HEK293 (cell line): ENCODE data around the gene ARHGAP28.

Experiments
- CTCF ChIA-PET: fragments of 350-600 bp; formaldehyde crosslinking; extraction: SDS; loops from one replicate; lab custom pipeline; 2021; ENCODE audit warnings: antibody characterized with exemption; lab: Yijun Ruan, JAX
- POLR2A ChIA-PET: fragments of 300-600 bp; formaldehyde crosslinking; extraction: SDS; loops from one replicate; lab custom pipeline; 2020; ENCODE audit warnings: antibody characterized with exemption, inconsistent platforms; lab: Yijun Ruan, JAX
- H3K27ac ChIP-seq: fragments of 200-500 bp; sonication (Bioruptor generic); 2 replicates; pipeline ENCODE4 v1.5.1; 2014; ENCODE audit warnings: low read depth, low read length, control low read depth, inconsistent platforms; ENCODE audit errors: extremely low read depth
- H3K36me3 ChIP-seq, 2 experiments: fragments of 200-500 bp in 1 of 2; sonication (Bioruptor generic) in 1 of 2; 1 replicate in 1 of 2; 2 replicates in 1 of 2; pipeline ENCODE4 v1.5.1; 2014 to 2017; ENCODE audit warnings: inconsistent platforms in 2 of 2, low read length in 2 of 2; ENCODE audit not compliant: control insufficient read depth in 2 of 2, insufficient read depth in 1 of 2
- H3K4me1 ChIP-seq: fragments of 200-500 bp; sonication (Bioruptor generic); 2 replicates; pipeline ENCODE4 v1.5.1; 2014; ENCODE audit warnings: mild to moderate bottlenecking, low read length, inconsistent platforms; ENCODE audit not compliant: control insufficient read depth, insufficient read depth
- H3K4me3 ChIP-seq: 2 replicates; pipeline ENCODE4 v1.5.1; 2011; ENCODE audit warnings: low read depth, mild to moderate bottlenecking, control low read depth, low read length, moderate library complexity
- H3K9me3 ChIP-seq: fragments of 200-500 bp; sonication (Bioruptor generic); 2 replicates; pipeline ENCODE4 v1.5.1; 2014; ENCODE audit warnings: low read depth, low read length, inconsistent platforms; ENCODE audit not compliant: control insufficient read depth, insufficient read depth
- EGR2 ChIP-seq: fragments of 450-650 bp; formaldehyde crosslinking; IDR thresholded peaks from 2 replicates; pipeline ENCODE4 v1.5.1; 2016; ENCODE audit warnings: low read depth, missing biosample characterization, missing genetic modification characterization
- KLF1 ChIP-seq: fragments of 450-650 bp; formaldehyde crosslinking; IDR thresholded peaks from 2 replicates; pipeline ENCODE4 v1.5.1; 2016; ENCODE audit warnings: missing biosample characterization, missing genetic modification characterization
- PRDM1 ChIP-seq: fragments of 450-650 bp; formaldehyde crosslinking; IDR thresholded peaks from 2 replicates; pipeline ENCODE4; 2016; ENCODE audit warnings: missing biosample characterization, missing genetic modification characterization
- TRIM28 ChIP-seq: IDR thresholded peaks from 2 replicates; pipeline ENCODE4 v1.6.1; 2011; ENCODE audit warnings: low read length, control low read depth, borderline replicate concordance
- ZFP69B ChIP-seq: fragments of 450-650 bp; formaldehyde crosslinking; IDR thresholded peaks from 2 replicates; pipeline ENCODE4 v1.5.1; 2016; ENCODE audit warnings: missing biosample characterization, missing genetic modification characterization
- ZNF132 ChIP-seq: fragments of 450-650 bp; formaldehyde crosslinking; IDR thresholded peaks from 2 replicates; pipeline ENCODE4 v1.5.1; 2017; ENCODE audit warnings: missing biosample characterization, missing genetic modification characterization, borderline replicate concordance
- ZNF133 ChIP-seq: fragments of 450-650 bp; formaldehyde crosslinking; IDR thresholded peaks from 2 replicates; pipeline ENCODE4 v1.5.1; 2016; ENCODE audit warnings: missing biosample characterization, missing genetic modification characterization
- ZNF148 ChIP-seq: fragments of 450-650 bp; formaldehyde crosslinking; IDR thresholded peaks from 2 replicates; pipeline ENCODE4 v1.5.0; 2017; ENCODE audit warnings: missing biosample characterization, missing genetic modification characterization, borderline replicate concordance
- ZNF169 ChIP-seq: fragments of 450-650 bp; formaldehyde crosslinking; IDR thresholded peaks from 2 replicates; pipeline ENCODE4 v1.5.1; 2016; ENCODE audit warnings: missing biosample characterization, missing genetic modification characterization
- ZNF184 ChIP-seq: fragments of 450-650 bp; IDR thresholded peaks from 2 replicates; pipeline ENCODE4 v1.5.1; 2018; ENCODE audit warnings: missing biosample characterization, mild to moderate bottlenecking, missing genetic modification characterization
- ZNF214 ChIP-seq: fragments of 450-650 bp; formaldehyde crosslinking; IDR thresholded peaks from 2 replicates; pipeline ENCODE4 v1.5.1; 2017; ENCODE audit warnings: missing biosample characterization, mild to moderate bottlenecking, missing genetic modification characterization, borderline replicate concordance
- ZNF221 ChIP-seq: fragments of 450-650 bp; formaldehyde crosslinking; IDR thresholded peaks from 2 replicates; pipeline ENCODE4 v1.5.1; 2017; ENCODE audit warnings: missing biosample characterization, missing genetic modification characterization, borderline replicate concordance
- ZNF292 ChIP-seq: fragments of 450-650 bp; formaldehyde crosslinking; IDR thresholded peaks from 2 replicates; pipeline ENCODE4 v1.5.1; 2016; ENCODE audit warnings: low read depth, missing biosample characterization, missing genetic modification characterization, borderline replicate concordance
- ZNF341 ChIP-seq: fragments of 450-650 bp; formaldehyde crosslinking; IDR thresholded peaks from 2 replicates; pipeline ENCODE4; 2016; ENCODE audit warnings: low read depth, missing biosample characterization, missing genetic modification characterization
- ZNF426 ChIP-seq: fragments of 450-650 bp; formaldehyde crosslinking; IDR thresholded peaks from 2 replicates; pipeline ENCODE4 v1.5.1; 2017; ENCODE audit warnings: missing biosample characterization, missing genetic modification characterization, mild to moderate bottlenecking, inconsistent platforms, moderate library complexity
- ZNF473 ChIP-seq: fragments of 450-650 bp; formaldehyde crosslinking; IDR thresholded peaks from 2 replicates; pipeline ENCODE4 v1.5.1; 2017; ENCODE audit warnings: missing biosample characterization, missing genetic modification characterization
- ZNF521 ChIP-seq: fragments of 450-650 bp; formaldehyde crosslinking; IDR thresholded peaks from 2 replicates; pipeline ENCODE4 v1.5.1; 2017; ENCODE audit warnings: missing biosample characterization, mild to moderate bottlenecking, missing genetic modification characterization
- ZNF596 ChIP-seq: fragments of 450-650 bp; IDR thresholded peaks from 2 replicates; pipeline ENCODE4 v1.5.0; 2018; ENCODE audit warnings: missing biosample characterization, mild to moderate bottlenecking, missing genetic modification characterization, moderate library complexity
- ZNF670 ChIP-seq: fragments of 450-650 bp; formaldehyde crosslinking; IDR thresholded peaks from 2 replicates; pipeline ENCODE4 v1.5.1; 2016; ENCODE audit warnings: missing biosample characterization, missing genetic modification characterization, low read depth
- ZNF677 ChIP-seq: fragments of 450-650 bp; IDR thresholded peaks from 2 replicates; pipeline ENCODE4 v1.5.0; 2018; ENCODE audit warnings: missing biosample characterization, mild to moderate bottlenecking, missing genetic modification characterization, moderate library complexity
- ZSCAN23 ChIP-seq: fragments of 450-650 bp; formaldehyde crosslinking; IDR thresholded peaks from 2 replicates; pipeline ENCODE4 v1.5.1; 2016; ENCODE audit warnings: missing biosample characterization, missing genetic modification characterization

ARHGAP28 gene

GRCh38 chr18:6961331-6961730 lies 231.8 kb downstream of the ARHGAP28 start (continued):
- no peak for TF ChIP-seq ZNF677 (tag by site-specific recombination)
- no peak for TF ChIP-seq EGR2 (tag by site-specific recombination)
- no peak for TF ChIP-seq ZNF292 (tag by site-specific recombination)
- no peak for TF ChIP-seq KLF1 (tag by site-specific recombination)
- no peak for TF ChIP-seq ZNF184 (tag by site-specific recombination)
- TF ChIP-seq ZNF426 (tag by site-specific recombination), result no peak
- no peak for TF ChIP-seq ZNF148 (tag by site-specific recombination)

GRCh38 chr18:6962571-6963451 lies 233.3 kb downstream of the ARHGAP28 start:
- TF ChIP-seq ZSCAN23, result no peak
- TF ChIP-seq ZNF221 (tag by site-specific recombination), result no peak
- no peak for TF ChIP-seq ZNF132 (tag by site-specific recombination)
- no peak for TF ChIP-seq ZNF169 (tag by site-specific recombination)
- no peak for TF ChIP-seq ZNF670 (tag by site-specific recombination)
- TF ChIP-seq ZNF341 (tag by site-specific recombination), result no peak
- TF ChIP-seq ZFP69B (tag by site-specific recombination), result no peak
- no peak for TF ChIP-seq PRDM1 (tag by site-specific recombination)
- TF ChIP-seq, all 188 proteins: peak for 0
- CTCF ChIA-PET, result interaction anchor here (0.6 to 1.3 kb wide), 3 partner anchors 9 to 509 kb away, joined by 3 to 4 read pairs (median 4); no protein-coding TSS in a partner anchor
- POLR2A ChIA-PET, result no interaction called here
- no peak overlapping the region for H3K27ac ChIP-seq
- H3K4me3 ChIP-seq, result no peak overlapping the region
- H3K9me3 ChIP-seq, result no peaks in the 10 kb centered on the region
- peaks cover 0 to 8% of the 10 kb centered on the region in 2 experiments; a peak in 1 of 3 replicates for H3K36me3 ChIP-seq
- no peaks in the 10 kb centered on the region for H3K4me1 ChIP-seq

- TF ChIP-seq ZNF521 (tag by site-specific recombination), result no peak
- no peak for TF ChIP-seq ZNF596 (tag by site-specific recombination)
- no peak for TF ChIP-seq ZNF214
- TF ChIP-seq ZNF133 (tag by site-specific recombination), result no peak
- no peak for TF ChIP-seq ZNF473
- no peak for TF ChIP-seq TRIM28
- ChIA-PET POLR2A (no interaction called here), CTCF (interaction anchor here (1.3 kb wide), 1 partner anchor 44 kb away, joined by 4 read pairs; no protein-coding TSS in a partner anchor)
- H3K4me1 ChIP-seq, result no peaks in the 10 kb centered on the region
- H3K4me3 ChIP-seq, result no peak overlapping the region
- H3K9me3 ChIP-seq, result no peaks in the 10 kb centered on the region
- H3K36me3 ChIP-seq, result peaks cover 0 to 8% of the 10 kb centered on the region in 2 experiments; a peak in 1 of 3 replicates
- H3K27ac ChIP-seq, result no peak overlapping the region
Observed at GRCh38 chr18:6963452-6964097, 234.1 kb downstream of the ARHGAP28 start.
